ENCODE measurements around the gene NEDD4L. TPM values are rescaled to one million over a fixed set of nuclear protein-coding genes. Genes with fewer than 3 reads are reported as not detected.

NEDD4L gene
- total RNA-seq, 1 donor from 2014 or later = 93.9 TPM

DNA sequence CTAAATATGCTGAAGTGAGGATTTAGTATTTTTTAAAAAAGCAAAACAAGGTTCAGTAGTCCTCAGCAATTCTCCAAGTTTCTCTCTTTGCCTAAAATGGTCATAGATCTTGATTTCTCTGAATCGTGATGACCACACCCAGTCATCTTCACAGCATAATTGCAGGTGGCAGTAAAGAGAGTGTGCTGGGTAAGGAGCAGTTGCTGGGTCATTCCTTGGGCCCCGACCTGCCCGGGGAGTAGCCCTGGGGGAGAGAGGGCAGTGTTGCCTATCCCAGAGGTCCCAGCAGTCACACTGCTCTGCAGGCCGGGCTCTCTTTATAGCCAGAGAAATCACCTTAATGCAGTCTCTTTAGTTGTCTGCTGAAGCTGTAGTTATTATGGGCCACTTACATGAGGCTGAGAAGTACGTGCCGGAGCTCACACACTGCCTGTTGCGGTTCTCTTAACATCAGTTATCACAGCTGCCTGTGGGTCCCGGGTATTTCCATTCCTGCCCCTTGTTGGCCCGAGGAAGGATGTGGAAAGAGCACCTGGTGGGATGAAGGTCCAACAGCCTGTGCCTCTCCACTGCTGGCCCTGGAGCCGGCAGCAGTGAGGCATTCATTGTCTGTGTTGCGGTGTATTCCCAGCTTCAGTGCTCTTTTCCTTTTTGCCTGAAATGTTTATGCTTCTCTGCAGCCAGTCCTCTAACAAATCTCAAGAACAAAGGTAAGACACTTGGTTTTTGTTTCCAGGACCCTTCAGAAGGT is 354.8 kb downstream of the NEDD4L start:
- H3K4me1 Mint-ChIP-seq (ENCODE audit: low read depth, unreplicated experiment) = peaks cover 6% of the 10 kb centered on the region
- no peak for TF ChIP-seq EZH2 (IDR thresholded peaks at IDR 0.05; ENCODE audit: insufficient read depth, low read length)
- TF ChIP-seq, protein P1, sequence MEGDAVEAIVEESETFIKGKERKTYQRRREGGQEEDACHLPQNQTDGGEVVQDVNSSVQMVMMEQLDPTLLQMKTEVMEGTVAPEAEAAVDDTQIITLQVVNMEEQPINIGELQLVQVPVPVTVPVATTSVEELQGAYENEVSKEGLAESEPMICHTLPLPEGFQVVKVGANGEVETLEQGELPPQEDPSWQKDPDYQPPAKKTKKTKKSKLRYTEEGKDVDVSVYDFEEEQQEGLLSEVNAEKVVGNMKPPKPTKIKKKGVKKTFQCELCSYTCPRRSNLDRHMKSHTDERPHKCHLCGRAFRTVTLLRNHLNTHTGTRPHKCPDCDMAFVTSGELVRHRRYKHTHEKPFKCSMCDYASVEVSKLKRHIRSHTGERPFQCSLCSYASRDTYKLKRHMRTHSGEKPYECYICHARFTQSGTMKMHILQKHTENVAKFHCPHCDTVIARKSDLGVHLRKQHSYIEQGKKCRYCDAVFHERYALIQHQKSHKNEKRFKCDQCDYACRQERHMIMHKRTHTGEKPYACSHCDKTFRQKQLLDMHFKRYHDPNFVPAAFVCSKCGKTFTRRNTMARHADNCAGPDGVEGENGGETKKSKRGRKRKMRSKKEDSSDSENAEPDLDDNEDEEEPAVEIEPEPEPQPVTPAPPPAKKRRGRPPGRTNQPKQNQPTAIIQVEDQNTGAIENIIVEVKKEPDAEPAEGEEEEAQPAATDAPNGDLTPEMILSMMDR (IDR thresholded peaks at IDR 0.05; ENCODE audit: insufficient read depth, low read depth, low read length) = no peak
- no peaks in the 10 kb centered on the region for H3K9me3 ChIP-seq (ENCODE audit: insufficient read depth, low read depth, low read length)
- H3K4me3 Mint-ChIP-seq (ENCODE audit: unreplicated experiment) = no peak overlapping the region
- peaks cover 19% of the 10 kb centered on the region for H3K36me3 ChIP-seq (ENCODE audit: insufficient read depth, low read length)
- no peaks in the 10 kb centered on the region for H3K9me3 Mint-ChIP-seq (ENCODE audit: unreplicated experiment)
- H3K4me2 ChIP-seq (ENCODE audit: low read length) = no peak overlapping the region
- H2AFZ ChIP-seq (ENCODE audit: low read depth, low read length) = no peak overlapping the region
- H3K4me1 ChIP-seq (ENCODE audit: insufficient read depth, low read length) = peaks cover 3% of the 10 kb centered on the region
- no peaks in the 10 kb centered on the region for H3K79me2 ChIP-seq (ENCODE audit: insufficient read depth, low read length)
- no peak overlapping the region for H3K9ac ChIP-seq (ENCODE audit: low read length)
- DNase-seq (ENCODE audit: low read depth) (no peak), FAIRE-seq (no peak)
- H3K4me3 ChIP-seq (ENCODE audit: insufficient read depth, low read depth, low read length) = no peak overlapping the region
- H4K20me1 ChIP-seq (ENCODE audit: insufficient read depth, low read length) = no peaks in the 10 kb centered on the region
- no peak overlapping the region for H3K27ac ChIP-seq (ENCODE audit: low read depth, low read length)
- no peaks in the 10 kb centered on the region for H3K27me3 Mint-ChIP-seq (ENCODE audit: low read depth, unreplicated experiment)
- H3K27ac Mint-ChIP-seq (ENCODE audit: unreplicated experiment) = no peak overlapping the region
- no peaks in the 10 kb centered on the region for H3K36me3 Mint-ChIP-seq (ENCODE audit: low read depth, unreplicated experiment)
- H3K27me3 ChIP-seq (ENCODE audit: insufficient read depth, low read length) = no peaks in the 10 kb centered on the region

DNA sequence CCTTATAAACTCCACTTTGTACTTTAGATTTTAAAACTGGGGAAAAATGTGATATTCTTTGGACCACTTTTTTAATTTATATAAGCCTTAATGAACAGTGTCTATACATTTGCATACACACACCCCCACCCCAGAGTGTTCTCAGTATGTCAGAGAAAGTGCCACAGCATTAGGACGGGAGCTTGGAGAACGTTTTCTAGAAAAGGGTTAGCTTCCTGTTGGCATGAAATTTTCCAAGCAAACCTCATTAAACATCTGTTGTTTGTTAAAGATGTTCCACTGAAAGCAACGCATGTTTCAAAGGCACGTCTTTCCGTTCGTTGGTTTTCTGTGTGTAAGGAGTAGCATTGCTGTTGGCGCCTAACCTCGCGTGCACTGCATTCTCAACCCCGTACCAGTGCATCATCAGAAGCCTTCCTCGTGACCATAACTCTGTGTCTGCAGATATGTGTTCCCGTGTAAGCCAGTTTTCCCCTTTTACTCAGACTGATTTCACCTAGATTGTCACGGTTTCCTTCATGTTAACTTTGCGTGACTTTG is 356.4 kb downstream of the NEDD4L start:
- H4K20me1 ChIP-seq (ENCODE audit: insufficient read depth, low read length) = no peaks in the 10 kb centered on the region
- DNase-seq (ENCODE audit: low read depth) = no peak
- Mint-ChIP-seq H3K4me1 (ENCODE audit: low read depth, unreplicated experiment) (peaks cover 3% of the 10 kb centered on the region), H3K9me3 (ENCODE audit: unreplicated experiment) (no peaks in the 10 kb centered on the region), H3K27me3 (ENCODE audit: low read depth, unreplicated experiment) (no peaks in the 10 kb centered on the region), H3K4me3 (ENCODE audit: unreplicated experiment) (no peak overlapping the region), H3K27ac (ENCODE audit: unreplicated experiment) (no peak overlapping the region), H3K36me3 (ENCODE audit: low read depth, unreplicated experiment) (no peaks in the 10 kb centered on the region)
- no peak overlapping the region for H2AFZ ChIP-seq (ENCODE audit: low read depth, low read length)
- TF ChIP-seq, protein P1 (IDR thresholded peaks at IDR 0.05; ENCODE audit: insufficient read depth, low read depth, low read length) = no peak
- no peak for TF ChIP-seq EZH2 (IDR thresholded peaks at IDR 0.05; ENCODE audit: insufficient read depth, low read length)
- H3K36me3 ChIP-seq (ENCODE audit: insufficient read depth, low read length) = peaks cover 8% of the 10 kb centered on the region
- no peak overlapping the region for H3K4me3 ChIP-seq (ENCODE audit: insufficient read depth, low read depth, low read length)
- H3K4me2 ChIP-seq (ENCODE audit: low read length) = no peak overlapping the region
- no peaks in the 10 kb centered on the region for H3K9me3 ChIP-seq (ENCODE audit: insufficient read depth, low read depth, low read length)
- FAIRE-seq = no peak
- H3K27ac ChIP-seq (ENCODE audit: low read depth, low read length) = no peak overlapping the region
- H3K4me1 ChIP-seq (ENCODE audit: insufficient read depth, low read length) = no peaks in the 10 kb centered on the region
- H3K9ac ChIP-seq (ENCODE audit: low read length) = no peak overlapping the region
- no peaks in the 10 kb centered on the region for H3K27me3 ChIP-seq (ENCODE audit: insufficient read depth, low read length)
- H3K79me2 ChIP-seq (ENCODE audit: insufficient read depth, low read length) = no peaks in the 10 kb centered on the region

DNA sequence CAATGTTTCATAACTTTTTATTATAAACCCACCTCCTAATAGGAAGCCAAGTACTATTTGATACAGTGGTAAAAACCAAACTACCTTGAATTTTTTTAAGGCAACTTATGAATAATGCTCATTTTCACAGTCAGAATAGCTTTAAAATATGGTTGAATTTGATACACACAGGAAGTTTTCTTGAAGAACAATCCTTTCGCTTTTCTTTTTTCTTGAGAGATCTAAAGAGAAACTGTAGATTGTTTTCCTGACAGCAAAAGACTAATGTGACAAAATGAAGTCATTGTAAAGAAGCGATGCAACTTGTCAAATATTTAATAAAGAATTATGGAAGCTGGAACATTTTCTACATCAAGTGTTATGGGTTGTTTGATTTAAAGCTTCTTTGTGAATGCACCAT is 357.2 kb downstream of the NEDD4L start:
- no peak for TF ChIP-seq EZH2 (IDR thresholded peaks at IDR 0.05; ENCODE audit: insufficient read depth, low read length)
- TF ChIP-seq, protein P1 (IDR thresholded peaks at IDR 0.05; ENCODE audit: insufficient read depth, low read depth, low read length) = no peak
- no peaks in the 10 kb centered on the region for H3K36me3 Mint-ChIP-seq (ENCODE audit: low read depth, unreplicated experiment)
- DNase-seq (ENCODE audit: low read depth) (no peak), FAIRE-seq (no peak)
- Histone ChIP-seq H3K79me2 (ENCODE audit: insufficient read depth, low read length) (no peaks in the 10 kb centered on the region), H3K4me1 (ENCODE audit: insufficient read depth, low read length) (no peaks in the 10 kb centered on the region), H3K4me2 (ENCODE audit: low read length) (no peak overlapping the region), H3K27me3 (ENCODE audit: insufficient read depth, low read length) (no peaks in the 10 kb centered on the region), H2AFZ (ENCODE audit: low read depth, low read length) (no peak overlapping the region), H3K27ac (ENCODE audit: low read depth, low read length) (no peak overlapping the region), H3K9me3 (ENCODE audit: insufficient read depth, low read depth, low read length) (no peaks in the 10 kb centered on the region), H3K36me3 (ENCODE audit: insufficient read depth, low read length) (peaks cover 5% of the 10 kb centered on the region), H3K9ac (ENCODE audit: low read length) (no peak overlapping the region), H4K20me1 (ENCODE audit: insufficient read depth, low read length) (no peaks in the 10 kb centered on the region), H3K4me3 (ENCODE audit: insufficient read depth, low read depth, low read length) (no peak overlapping the region)
- no peak overlapping the region for H3K4me3 Mint-ChIP-seq (ENCODE audit: unreplicated experiment)
- H3K27me3 Mint-ChIP-seq (ENCODE audit: low read depth, unreplicated experiment) = peaks cover 3% of the 10 kb centered on the region
- H3K27ac Mint-ChIP-seq (ENCODE audit: unreplicated experiment) = no peak overlapping the region
- H3K9me3 Mint-ChIP-seq (ENCODE audit: unreplicated experiment) = no peaks in the 10 kb centered on the region
- peaks cover 3% of the 10 kb centered on the region for H3K4me1 Mint-ChIP-seq (ENCODE audit: low read depth, unreplicated experiment)
